Measurements from ENCODE around the gene CYP2F1. TPM values are rescaled to one million over a fixed set of nuclear protein-coding genes. Genes with fewer than 3 reads are reported as not detected.

Gene CYP2F1
- total RNA-seq, 1 experiment from 2014 or later, result not detected

- Mint-ChIP-seq H3K9me3 (ENCODE audit: unreplicated experiment) (peaks cover 10% of the 10 kb centered on the region), H3K27ac (ENCODE audit: unreplicated experiment) (no peak overlapping the region), H3K36me3 (ENCODE audit: insufficient read depth, unreplicated experiment) (no peaks in the 10 kb centered on the region), H3K4me3 (ENCODE audit: unreplicated experiment) (no peak overlapping the region), H3K27me3 (ENCODE audit: insufficient read depth, unreplicated experiment) (peaks cover 8% of the 10 kb centered on the region), H3K4me1 (ENCODE audit: low read depth, unreplicated experiment) (peaks cover 11% of the 10 kb centered on the region)
- BruUV-seq (replicated peaks), result no TSS peak
- ChIA-PET POLR2A (no interaction called here), CTCF (no interaction called here)
- intact Hi-C loops (cut with micrococcal nuclease; ENCODE audit: unreplicated experiment), result no loop called here
- Histone ChIP-seq H3K36me3 (ENCODE audit: control insufficient read depth, insufficient read depth, low read length) (no peaks in the 10 kb centered on the region), H3K4me3 (ENCODE audit: low read depth, low read length) (no peak overlapping the region), H3K9me3 (peaks cover 5% of the 10 kb centered on the region; the same call in 1 of the 2 replicates), H3K27me3 (replicated peaks; ENCODE audit: control insufficient read depth, insufficient read depth, low read length) (no peaks in the 10 kb centered on the region), H3K4me1 (no peaks in the 10 kb centered on the region)
- no peak for DNase-seq
- no peak for TF ChIP-seq CTCF (IDR thresholded peaks at IDR 0.05; ENCODE audit: insufficient read depth in 1 of 2, low read depth in 1 of 2, low read length in 1 of 2, severe bottlenecking in 1 of 2, unreplicated experiment in 1 of 2)
Observed at GRCh38 chr19:41083516-41083915, 30.7 kb upstream of the CYP2F1 start.

GRCh38 chr19:41085748-41086415, 28.4 kb upstream of the CYP2F1 start:
- intact Hi-C loops (cut with micrococcal nuclease; ENCODE audit: unreplicated experiment), result no loop called here
- no peak overlapping the region for H3K27ac Mint-ChIP-seq (ENCODE audit: unreplicated experiment)
- POLR2A ChIA-PET, result no interaction called here
- Histone ChIP-seq H3K4me3 (ENCODE audit: low read depth, low read length) (no peak overlapping the region), H3K4me1 (no peaks in the 10 kb centered on the region), H3K9me3 (no peaks in the 10 kb centered on the region), H3K27me3 (replicated peaks; ENCODE audit: control insufficient read depth, insufficient read depth, low read length) (no peaks in the 10 kb centered on the region), H3K36me3 (ENCODE audit: control insufficient read depth, insufficient read depth, low read length) (no peaks in the 10 kb centered on the region)
- BruUV-seq (replicated peaks), result no TSS peak
- peaks cover 17% of the 10 kb centered on the region for H3K27me3 Mint-ChIP-seq (ENCODE audit: insufficient read depth, unreplicated experiment)
- no peaks in the 10 kb centered on the region for H3K36me3 Mint-ChIP-seq (ENCODE audit: insufficient read depth, unreplicated experiment)
- DNase-seq, result no peak
- H3K4me3 Mint-ChIP-seq (ENCODE audit: unreplicated experiment), result no peak overlapping the region
- H3K4me1 Mint-ChIP-seq (ENCODE audit: low read depth, unreplicated experiment), result peaks cover 11% of the 10 kb centered on the region
- H3K9me3 Mint-ChIP-seq (ENCODE audit: unreplicated experiment), result peaks cover 11% of the 10 kb centered on the region
- no peak for TF ChIP-seq CTCF (IDR thresholded peaks at IDR 0.05; ENCODE audit: insufficient read depth in 1 of 2, low read depth in 1 of 2, low read length in 1 of 2, severe bottlenecking in 1 of 2, unreplicated experiment in 1 of 2)
- CTCF ChIA-PET, result no interaction called here

- intact Hi-C loops (cut with micrococcal nuclease; ENCODE audit: unreplicated experiment), result no loop called here
- H3K4me3 ChIP-seq (ENCODE audit: low read depth, low read length), result no peak within 1 kb of the TSS
- H3K27me3 ChIP-seq (replicated peaks; ENCODE audit: control insufficient read depth, insufficient read depth, low read length), result no peaks in the 10 kb centered on the region
- Mint-ChIP-seq H3K27ac (ENCODE audit: unreplicated experiment) (no peak within 1 kb of the TSS), H3K9me3 (ENCODE audit: unreplicated experiment) (peaks cover 11% of the 10 kb centered on the region), H3K27me3 (ENCODE audit: insufficient read depth, unreplicated experiment) (peaks cover 18% of the 10 kb centered on the region), H3K4me1 (ENCODE audit: low read depth, unreplicated experiment) (peaks cover 11% of the 10 kb centered on the region), H3K36me3 (ENCODE audit: insufficient read depth, unreplicated experiment) (no peaks in the 10 kb centered on the region), H3K4me3 (ENCODE audit: unreplicated experiment) (no peak within 1 kb of the TSS)
- BruUV-seq (replicated peaks), result no TSS peak
- no peak for DNase-seq
- no peaks in the 10 kb centered on the region for H3K36me3 ChIP-seq (ENCODE audit: control insufficient read depth, insufficient read depth, low read length)
- H3K9me3 ChIP-seq, result no peaks in the 10 kb centered on the region
- ChIA-PET CTCF (no interaction called here), POLR2A (no interaction called here)
- no peaks in the 10 kb centered on the region for H3K4me1 ChIP-seq
- TF ChIP-seq CTCF (IDR thresholded peaks at IDR 0.05; ENCODE audit: insufficient read depth in 1 of 2, low read depth in 1 of 2, low read length in 1 of 2, severe bottlenecking in 1 of 2, unreplicated experiment in 1 of 2), result no peak
Observed at GRCh38 chr19:41088151-41088550, 26.1 kb upstream of the CYP2F1 start, which contains the start of gene CYP2A13. Gene CYP2A13, plus strand, starts transcription at chr19:41088451. Its CDS starts 21 bp downstream, at chr19:41088472.
